DLD1 (cell line): ENCODE measurements around the gene SLIT1.

Source experiments
- in situ Hi-C: cut with HindIII; loops from 2 replicates; pipeline ENCODE4 v1.10.0; 2017; ENCODE audit warnings: low sequenced_read_pairs

SLIT1 gene

GRCh38 chr10:97140902-97141745, 44.6 kb downstream of the SLIT1 start:
- in situ Hi-C loops, result no loop called here

GRCh38 chr10:97140049-97140846, 45.5 kb downstream of the SLIT1 start:
- in situ Hi-C loops, result no loop called here

- in situ Hi-C loops, result no loop called here
Measured at GRCh38 chr10:97139651-97140048, 46.1 kb downstream of the SLIT1 start.

GRCh38 chr10:97138846-97139245, 46.9 kb downstream of the SLIT1 start:
- in situ Hi-C loops, result no loop called here

- in situ Hi-C loops, result no loop called here
Measured at GRCh38 chr10:97138174-97138573, 47.6 kb downstream of the SLIT1 start.

- in situ Hi-C loops, result no loop called here
Measured at GRCh38 chr10:97136756-97137155, 49.0 kb downstream of the SLIT1 start.

GRCh38 chr10:97135464-97135863, 50.3 kb downstream of the SLIT1 start:
- in situ Hi-C loops, result no loop called here

- in situ Hi-C loops, result no loop called here
Measured at GRCh38 chr10:97134983-97135382, 50.8 kb downstream of the SLIT1 start.

GRCh38 chr10:97134110-97134509, 51.6 kb downstream of the SLIT1 start:
- in situ Hi-C loops, result no loop called here

GRCh38 chr10:97132273-97132672, 53.5 kb downstream of the SLIT1 start:
- in situ Hi-C loops, result no loop called here

GRCh38 chr10:97131666-97132065, 54.1 kb downstream of the SLIT1 start:
- in situ Hi-C loops, result no loop called here

- in situ Hi-C loops, result no loop called here
Measured at GRCh38 chr10:97131181-97131628, 54.6 kb downstream of the SLIT1 start.

GRCh38 chr10:97129666-97130065, 56.1 kb downstream of the SLIT1 start:
- in situ Hi-C loops, result no loop called here

GRCh38 chr10:97128516-97129154, 57.1 kb downstream of the SLIT1 start:
- in situ Hi-C loops, result no loop called here

GRCh38 chr10:97128039-97128492, 57.7 kb downstream of the SLIT1 start:
- in situ Hi-C loops, result no loop called here

- in situ Hi-C loops, result no loop called here
Measured at GRCh38 chr10:97127509-97127908, 58.2 kb downstream of the SLIT1 start.

- in situ Hi-C loops, result no loop called here
Measured at GRCh38 chr10:97124211-97124610, 61.5 kb downstream of the SLIT1 start.

GRCh38 chr10:97123765-97124164, 62.0 kb downstream of the SLIT1 start:
- in situ Hi-C loops, result no loop called here

GRCh38 chr10:97121041-97121440, 64.7 kb downstream of the SLIT1 start:
- in situ Hi-C loops, result no loop called here

GRCh38 chr10:97120370-97120769, 65.4 kb downstream of the SLIT1 start:
- in situ Hi-C loops, result no loop called here

GRCh38 chr10:97119058-97119745, 66.6 kb downstream of the SLIT1 start:
- in situ Hi-C loops, result no loop called here
